Osteoblast (primary cell): ENCODE results near the gene GLRX. TPM values are rescaled to one million over a fixed set of nuclear protein-coding genes. Genes with fewer than 3 reads are reported as not detected.

Experiments used
- DNase-seq: peaks from one replicate; pipeline ENCODE4 v3.0.0; 2011; ENCODE audit warnings: low spot score, mixed read lengths; ENCODE audit not compliant: insufficient read length; ENCODE audit errors: missing footprints
- H2AFZ ChIP-seq: 2 replicates; pipeline ENCODE4 v1.6.0; 2011; ENCODE audit warnings: mild to moderate bottlenecking, low read length
- H3K27ac ChIP-seq: 2 replicates; pipeline ENCODE4 v1.5.1; 2011; ENCODE audit warnings: mild to moderate bottlenecking, low read depth, low read length, moderate library complexity
- H3K27me3 ChIP-seq: 2 replicates; pipeline ENCODE4 v1.6.0; 2012; ENCODE audit warnings: mild to moderate bottlenecking, control low read depth, inconsistent platforms, low read length, moderate library complexity; ENCODE audit not compliant: insufficient read depth
- H3K36me3 ChIP-seq: 2 replicates; pipeline ENCODE4 v1.5.1; 2011; ENCODE audit warnings: mild to moderate bottlenecking, low read length, control low read depth, moderate library complexity; ENCODE audit not compliant: insufficient read depth
- H3K4me1 ChIP-seq: 2 replicates; pipeline ENCODE4 v1.5.1; 2011; ENCODE audit warnings: mild to moderate bottlenecking, low read length, control low read depth, moderate library complexity; ENCODE audit not compliant: insufficient read depth
- H3K4me2 ChIP-seq: 2 replicates; pipeline ENCODE4 v1.6.0; 2011; ENCODE audit warnings: mild to moderate bottlenecking, low read length; ENCODE audit not compliant: insufficient read depth
- H3K4me3 ChIP-seq: fragments of 200-600 bp; sonication (generic); 3 replicates; pipeline ENCODE4 v1.5.1; 2012; ENCODE audit warnings: mild to moderate bottlenecking, low read length, inconsistent platforms; ENCODE audit not compliant: insufficient read depth
- H3K79me2 ChIP-seq: 2 replicates; pipeline ENCODE4 v1.6.0; 2012; ENCODE audit warnings: mild to moderate bottlenecking, low read length, control low read depth, inconsistent platforms; ENCODE audit not compliant: insufficient read depth
- H3K9me3 ChIP-seq: 2 replicates; pipeline ENCODE4 v1.5.1; 2011; ENCODE audit warnings: low read depth, low read length, control low read depth
- H4K20me1 ChIP-seq: 2 replicates; pipeline ENCODE4 v1.6.0; 2012; ENCODE audit warnings: mild to moderate bottlenecking, low read length, control low read depth; ENCODE audit not compliant: insufficient read depth
- total RNA-seq: library from RNA; depleted of rRNA; stranded (reverse); fragments of >200 nt; gene quantifications from 2 replicates; pipeline ENCODE4 v1.2.3, GENCODE V29; 2012
- TF ChIP-seq, protein P1 (sequence below): IDR thresholded peaks from 2 replicates; pipeline ENCODE4 v1.5.1; 2011; ENCODE audit warnings: mild to moderate bottlenecking, low read depth, low read length, moderate library complexity; ENCODE audit errors: extremely low read depth

GLRX gene
- total RNA-seq, 1 donor: 59.0 TPM

DNA sequence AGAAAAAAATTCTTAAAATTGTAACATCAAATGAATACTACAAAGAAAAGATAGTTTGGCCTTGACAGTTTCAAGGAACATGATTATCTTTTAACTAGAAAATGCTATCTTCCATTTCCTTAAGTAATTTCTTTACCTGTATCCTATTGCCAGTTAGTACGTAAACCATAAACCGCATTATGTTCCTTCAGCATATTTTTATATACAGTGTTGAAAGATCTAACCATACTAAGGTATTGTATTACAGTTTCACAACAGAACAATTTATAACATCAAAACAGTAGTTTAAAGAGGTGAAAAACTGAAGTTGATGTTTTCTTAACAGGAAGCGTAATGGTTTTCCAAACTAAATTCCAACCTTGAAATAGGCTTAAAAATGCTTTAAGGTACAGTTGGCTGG, 45.1 kb downstream of the GLRX start:
- Histone ChIP-seq H2AFZ (no peak overlapping the region), H3K4me3 (no peak overlapping the region), H3K4me1 (peaks cover 31% of the 10 kb centered on the region), H3K4me2 (no peak overlapping the region), H3K9me3 (no peaks in the 10 kb centered on the region), H3K79me2 (peaks cover 2% of the 10 kb centered on the region), H3K27me3 (no peaks in the 10 kb centered on the region), H4K20me1 (no peaks in the 10 kb centered on the region), H3K36me3 (peaks cover 18% of the 10 kb centered on the region), H3K27ac (no peak overlapping the region)
- DNase-seq: no peak
- TF ChIP-seq, protein P1, sequence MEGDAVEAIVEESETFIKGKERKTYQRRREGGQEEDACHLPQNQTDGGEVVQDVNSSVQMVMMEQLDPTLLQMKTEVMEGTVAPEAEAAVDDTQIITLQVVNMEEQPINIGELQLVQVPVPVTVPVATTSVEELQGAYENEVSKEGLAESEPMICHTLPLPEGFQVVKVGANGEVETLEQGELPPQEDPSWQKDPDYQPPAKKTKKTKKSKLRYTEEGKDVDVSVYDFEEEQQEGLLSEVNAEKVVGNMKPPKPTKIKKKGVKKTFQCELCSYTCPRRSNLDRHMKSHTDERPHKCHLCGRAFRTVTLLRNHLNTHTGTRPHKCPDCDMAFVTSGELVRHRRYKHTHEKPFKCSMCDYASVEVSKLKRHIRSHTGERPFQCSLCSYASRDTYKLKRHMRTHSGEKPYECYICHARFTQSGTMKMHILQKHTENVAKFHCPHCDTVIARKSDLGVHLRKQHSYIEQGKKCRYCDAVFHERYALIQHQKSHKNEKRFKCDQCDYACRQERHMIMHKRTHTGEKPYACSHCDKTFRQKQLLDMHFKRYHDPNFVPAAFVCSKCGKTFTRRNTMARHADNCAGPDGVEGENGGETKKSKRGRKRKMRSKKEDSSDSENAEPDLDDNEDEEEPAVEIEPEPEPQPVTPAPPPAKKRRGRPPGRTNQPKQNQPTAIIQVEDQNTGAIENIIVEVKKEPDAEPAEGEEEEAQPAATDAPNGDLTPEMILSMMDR: no peak

DNA sequence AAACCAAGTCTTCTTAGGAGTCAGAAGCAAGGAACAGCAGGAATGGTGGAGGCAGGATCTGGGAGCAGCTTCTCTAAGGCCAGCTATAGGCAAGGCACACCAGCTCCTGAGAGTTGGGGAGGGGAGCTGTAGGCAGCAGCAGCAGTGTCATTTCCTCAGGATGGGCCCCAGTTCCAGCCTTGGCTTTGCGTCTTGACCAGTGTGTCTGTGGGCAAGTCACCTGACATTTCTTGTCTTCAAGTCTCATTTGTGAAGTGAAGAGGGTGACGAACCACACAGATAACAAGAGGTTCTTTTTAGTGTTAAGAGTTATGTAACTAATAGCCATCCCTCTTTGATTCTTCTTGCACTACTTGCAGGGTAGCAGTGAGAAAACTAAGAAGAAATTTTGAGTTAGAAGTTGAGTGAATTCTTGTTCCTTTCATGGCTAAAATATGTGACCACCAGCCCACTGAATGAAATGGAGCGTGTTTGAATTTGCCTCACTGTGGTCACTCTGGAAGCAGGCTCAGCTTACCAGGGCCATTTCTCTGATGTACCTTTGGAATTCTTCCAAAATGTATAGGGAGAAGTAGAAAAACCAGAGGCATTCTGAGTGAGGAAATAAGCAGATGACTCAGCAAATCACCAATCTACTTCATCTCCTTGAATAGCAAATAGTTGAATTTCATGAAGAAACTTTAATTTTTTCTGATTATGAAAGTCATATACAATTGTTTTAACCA, 49.0 kb downstream of the GLRX start:
- peak overlapping the region; percentile 3 for H3K4me2 ChIP-seq

DNA sequence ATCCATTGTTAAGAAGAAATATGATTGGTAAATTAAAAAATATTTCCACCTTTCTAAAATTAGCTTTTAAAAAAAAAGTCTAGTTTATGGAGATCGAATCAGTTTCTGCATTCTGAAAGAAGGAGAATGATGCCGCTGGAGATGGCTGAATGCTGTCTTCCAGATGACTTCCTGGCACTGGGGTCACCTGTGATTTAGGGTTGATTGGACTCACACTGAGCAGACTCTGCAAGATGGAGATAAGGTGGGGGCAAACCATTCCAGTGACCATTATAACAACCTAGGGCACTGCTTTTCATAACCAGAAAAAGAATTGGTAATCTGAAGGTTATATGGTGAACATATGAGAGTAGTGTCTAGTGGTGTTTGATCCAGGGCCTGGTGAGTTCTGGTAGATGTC, 50.6 kb downstream of the GLRX start:
- peaks cover 17% of the 10 kb centered on the region for H3K4me1 ChIP-seq
- H3K36me3 ChIP-seq: peaks cover 49% of the 10 kb centered on the region
- no peak overlapping the region for H2AFZ ChIP-seq
- no peak overlapping the region for H3K27ac ChIP-seq
- TF ChIP-seq, protein P1: no peak
- no peaks in the 10 kb centered on the region for H3K27me3 ChIP-seq
- no peak overlapping the region for H3K4me3 ChIP-seq
- H4K20me1 ChIP-seq: peaks cover 2% of the 10 kb centered on the region
- no peak for DNase-seq
- H3K9me3 ChIP-seq: no peaks in the 10 kb centered on the region
- H3K4me2 ChIP-seq: no peak overlapping the region
- H3K79me2 ChIP-seq: peaks cover 2% of the 10 kb centered on the region

More for the DNA sequence above, 49.0 kb downstream of the GLRX start:
- Histone ChIP-seq H2AFZ (no peak overlapping the region), H4K20me1 (peaks cover 2% of the 10 kb centered on the region), H3K36me3 (peaks cover 41% of the 10 kb centered on the region), H3K79me2 (peaks cover 2% of the 10 kb centered on the region), H3K27me3 (no peaks in the 10 kb centered on the region), H3K4me3 (no peak overlapping the region), H3K9me3 (no peaks in the 10 kb centered on the region), H3K4me1 (peaks cover 17% of the 10 kb centered on the region), H3K27ac (peak overlapping the region; percentile 31)
- TF ChIP-seq, protein P1: no peak
- DNase-seq: no peak

DNA sequence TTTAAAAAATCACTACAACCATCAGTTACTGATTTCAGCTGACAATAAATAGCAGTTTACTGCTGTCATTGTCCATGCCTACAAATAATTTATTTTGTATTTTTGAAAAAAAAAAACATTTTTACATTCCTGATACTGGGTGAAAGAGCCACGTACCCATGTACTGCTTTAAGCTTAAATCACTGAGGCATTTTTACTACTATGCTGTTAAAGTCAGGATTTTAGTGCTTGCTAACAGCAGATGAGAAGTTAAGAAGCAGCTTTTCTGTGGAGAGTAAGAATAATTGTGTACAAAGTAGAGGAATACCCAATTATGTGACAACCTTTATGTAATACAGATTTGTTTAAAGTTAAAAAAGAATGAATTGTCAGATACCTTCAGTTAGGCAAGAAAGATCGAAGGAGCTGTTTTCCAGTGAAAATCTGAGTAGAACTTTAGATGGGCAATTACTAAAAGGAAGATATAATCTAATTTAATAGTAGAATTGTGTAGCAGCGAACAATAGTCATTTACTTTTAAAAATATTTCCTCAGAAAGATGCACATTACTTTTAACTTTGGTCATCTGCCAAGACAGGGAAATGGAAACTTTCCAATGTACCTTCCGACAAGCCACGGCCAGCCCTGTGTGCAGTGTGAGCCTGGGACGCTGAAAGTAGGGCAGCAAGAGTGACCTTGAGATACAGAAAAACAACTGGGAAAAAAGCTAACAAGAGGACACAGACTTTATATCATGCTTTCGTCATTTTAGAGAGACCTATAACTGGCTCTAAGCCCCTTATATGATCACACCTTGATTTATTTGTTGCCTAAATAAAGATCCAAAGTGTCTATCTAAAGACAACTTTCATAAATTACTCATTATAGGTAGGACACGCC, 51.5 kb downstream of the GLRX start:
- no peak for DNase-seq
- H3K36me3 ChIP-seq: peaks cover 53% of the 10 kb centered on the region

More for the DNA sequence above, 51.5 kb downstream of the GLRX start:
- Histone ChIP-seq H3K9me3 (no peaks in the 10 kb centered on the region), H3K4me3 (no peak overlapping the region), H2AFZ (no peak overlapping the region), H3K79me2 (peaks cover 2% of the 10 kb centered on the region), H3K27ac (no peak overlapping the region), H3K4me1 (peaks cover 17% of the 10 kb centered on the region), H4K20me1 (peaks cover 2% of the 10 kb centered on the region), H3K4me2 (no peak overlapping the region), H3K27me3 (no peaks in the 10 kb centered on the region)
- TF ChIP-seq, protein P1: no peak
